Liver (tissue), 9 donors: ENCODE data around the gene KRT33B. TPM values are rescaled to one million over a fixed set of nuclear protein-coding genes. Genes with fewer than 3 reads are reported as not detected.
"Not testable (repeated sequence)": the region's sequence is repeated elsewhere in the genome, so short reads cannot be mapped to it uniquely, and the experiment has no call there.

ENCODE experiments used
- DNase-seq: peaks from one replicate; pipeline ENCODE4 v3.0.0-alpha.2; 2017; ENCODE audit warnings: low spot score
- H3K27ac ChIP-seq, 2 donors: one replicate each; pipeline ENCODE4 v1.7.0; 2013; ENCODE audit warnings: inconsistent platforms in 2 of 2, low read length in 2 of 2, control low read depth in 1 of 2, low read depth in 1 of 2, mild to moderate bottlenecking in 1 of 2
- H3K27me3 ChIP-seq, 4 donors: one replicate each; pipeline versions ENCODE4 v1.6.1 to v1.7.0; 2013; ENCODE audit warnings: low read length in 3 of 4, inconsistent platforms in 1 of 4, mild to moderate bottlenecking in 1 of 4, moderate library complexity in 1 of 4; ENCODE audit not compliant: control insufficient read depth in 4 of 4, insufficient read depth in 4 of 4
- H3K36me3 ChIP-seq, 4 donors: one replicate each; pipeline versions ENCODE4 v1.6.1 to v1.7.0; 2013; ENCODE audit warnings: low read length in 3 of 4, mild to moderate bottlenecking in 3 of 4, low read depth in 1 of 4, moderate library complexity in 1 of 4; ENCODE audit not compliant: control insufficient read depth in 4 of 4, insufficient read depth in 3 of 4
- H3K4me1 ChIP-seq, 4 donors: one replicate each; pipeline versions ENCODE4 v1.6.1 to v1.7.0; 2013; ENCODE audit warnings: low read length in 3 of 4, mild to moderate bottlenecking in 3 of 4, moderate library complexity in 1 of 4; ENCODE audit not compliant: control insufficient read depth in 4 of 4, insufficient read depth in 4 of 4
- H3K4me3 ChIP-seq, 3 donors: one replicate each; pipeline versions ENCODE4 v1.6.1 to v1.7.0; 2013; ENCODE audit warnings: low read length in 3 of 3, control low read depth in 1 of 3, low read depth in 1 of 3, mild to moderate bottlenecking in 1 of 3
- H3K9ac ChIP-seq, 2 donors: one replicate each; pipeline ENCODE4 v1.7.0; 2013; ENCODE audit warnings: low read length in 2 of 2, mild to moderate bottlenecking in 2 of 2, moderate library complexity in 2 of 2, control low read depth in 1 of 2, low read depth in 1 of 2
- H3K9me3 ChIP-seq, 4 donors: one replicate each; pipeline versions ENCODE4 v1.6.1 to v1.7.0; 2013; ENCODE audit warnings: low read length in 3 of 4; ENCODE audit not compliant: control insufficient read depth in 4 of 4
- EGR1 ChIP-seq, 2 donors: IDR thresholded peaks; 2 replicates each; pipeline ENCODE4 v1.6.1; 2016 to 2018; ENCODE audit warnings: antibody characterized with exemption in 2 of 2, low read depth in 2 of 2
- FOXA1 ChIP-seq: IDR thresholded peaks from 2 replicates; pipeline ENCODE4 v1.6.1; 2016; ENCODE audit warnings: antibody characterized with exemption
- FOXA2 ChIP-seq: IDR thresholded peaks from 2 replicates; pipeline ENCODE4 v1.6.1; 2016; ENCODE audit warnings: antibody characterized with exemption
- GABPA ChIP-seq, 2 donors: IDR thresholded peaks in 1 of 2; conservative IDR thresholded peaks in 1 of 2; 2 replicates each; pipeline ENCODE4 v1.6.1; 2016; ENCODE audit warnings: antibody characterized with exemption in 2 of 2, mild to moderate bottlenecking in 1 of 2, moderate library complexity in 1 of 2
- HNF4A ChIP-seq, 2 donors: conservative IDR thresholded peaks; 2 replicates each; pipeline ENCODE4 v1.6.1; 2016; ENCODE audit warnings: antibody characterized with exemption in 2 of 2, mild to moderate bottlenecking in 2 of 2
- HNF4G ChIP-seq: IDR thresholded peaks from 2 replicates; pipeline ENCODE4 v1.6.1; 2016; ENCODE audit warnings: antibody characterized with exemption
- JUND ChIP-seq, 2 donors: IDR thresholded peaks; 2 replicates each; pipeline ENCODE4 v1.6.1; 2016; ENCODE audit warnings: antibody characterized with exemption in 2 of 2
- MAX ChIP-seq: IDR thresholded peaks from 2 replicates; pipeline ENCODE4 v1.6.1; 2016; ENCODE audit warnings: antibody characterized with exemption
- NR2F2 ChIP-seq: IDR thresholded peaks from 2 replicates; pipeline ENCODE4 v1.6.1; 2016; ENCODE audit warnings: antibody characterized with exemption
- TAF1 ChIP-seq: conservative IDR thresholded peaks from 2 replicates; pipeline ENCODE4 v1.6.1; 2016; ENCODE audit warnings: antibody characterized with exemption, mild to moderate bottlenecking
- YY1 ChIP-seq: IDR thresholded peaks from 2 replicates; pipeline ENCODE4 v1.6.1; 2016; ENCODE audit warnings: antibody characterized with exemption, mild to moderate bottlenecking
- WGBS: extraction: QIAGEN DNeasy Blood & Tissue Kit; methylation state at CpG from one replicate; pipeline ENCODE4 v1.1.7; 2013; 5-methylcytosine and 5-hydroxymethylcytosine counted together
- polyA plus RNA-seq, 2 donors: library from polyadenylated mRNA; stranded (reverse) in 1 of 2; unstranded in 1 of 2; fragments of 200-250 nt in 1 of 2; fragments of >200 nt in 1 of 2; fragmentation: Nextera tagmentation in 1 of 2; extraction: Ambion mirVana in 1 of 2; gene quantifications; one replicate each; pipeline versions ENCODE4 v1.2.1 to v1.2.3, GENCODE V29; 2013 to 2015
- total RNA-seq, 2 donors: library from RNA; depleted of rRNA; stranded (reverse); fragments of >200 nt; gene quantifications; one replicate each; pipeline ENCODE4 v1.2.3, GENCODE V29; 2014
- TF ChIP-seq, protein P1 (sequence below): fragments of 150-350 bp; IDR thresholded peaks from 2 replicates; pipeline ENCODE4 v1.5.1; 2017; ENCODE audit warnings: improper control_type of control experiment, low read depth, low read length; ENCODE audit not compliant: missing input control
- TF ChIP-seq, protein P2 (sequence below): IDR thresholded peaks from 2 replicates; pipeline ENCODE4 v1.6.1; 2016; ENCODE audit warnings: antibody characterized with exemption
- TF ChIP-seq, protein P3 (sequence below): IDR thresholded peaks from 2 replicates; pipeline ENCODE4 v1.6.1; 2016; ENCODE audit warnings: antibody characterized with exemption
- donor health status: healthy.
- donor health status: healthy.
- donor health status: healthy.
- donor health status: healthy.
- donor health status: healthy.

Gene KRT33B
- total and polyA plus RNA-seq, 4 donors: not detected

- H3K4me1 ChIP-seq, H3K27me3 ChIP-seq, H3K36me3 ChIP-seq, H3K4me3 ChIP-seq, H3K9me3 ChIP-seq, DNase-seq, H3K27ac ChIP-seq, H3K9ac ChIP-seq: not testable (repeated sequence)
- WGBS: 78% methylated on average over 12 of the region's 12 CpGs
These were observed 25.4 kb upstream of the KRT33B start for GRCh38 chr17:41395044-41395443.

- Histone ChIP-seq H3K9me3 (no peaks in the 10 kb centered on the region), H3K27ac (no peak overlapping the region), H3K4me1 (no peaks in the 10 kb centered on the region), H3K27me3 (no peaks in the 10 kb centered on the region), H3K36me3 (no peaks in the 10 kb centered on the region), H3K9ac (no peak overlapping the region), H3K4me3 (no peak overlapping the region)
- 87% methylated on average over 10 of the region's 10 CpGs for WGBS
- no peak for TF ChIP-seq NR2F2
- no peak for TF ChIP-seq HNF4A (conservative IDR thresholded peaks at IDR 0.05)
- TF ChIP-seq, protein P1, sequence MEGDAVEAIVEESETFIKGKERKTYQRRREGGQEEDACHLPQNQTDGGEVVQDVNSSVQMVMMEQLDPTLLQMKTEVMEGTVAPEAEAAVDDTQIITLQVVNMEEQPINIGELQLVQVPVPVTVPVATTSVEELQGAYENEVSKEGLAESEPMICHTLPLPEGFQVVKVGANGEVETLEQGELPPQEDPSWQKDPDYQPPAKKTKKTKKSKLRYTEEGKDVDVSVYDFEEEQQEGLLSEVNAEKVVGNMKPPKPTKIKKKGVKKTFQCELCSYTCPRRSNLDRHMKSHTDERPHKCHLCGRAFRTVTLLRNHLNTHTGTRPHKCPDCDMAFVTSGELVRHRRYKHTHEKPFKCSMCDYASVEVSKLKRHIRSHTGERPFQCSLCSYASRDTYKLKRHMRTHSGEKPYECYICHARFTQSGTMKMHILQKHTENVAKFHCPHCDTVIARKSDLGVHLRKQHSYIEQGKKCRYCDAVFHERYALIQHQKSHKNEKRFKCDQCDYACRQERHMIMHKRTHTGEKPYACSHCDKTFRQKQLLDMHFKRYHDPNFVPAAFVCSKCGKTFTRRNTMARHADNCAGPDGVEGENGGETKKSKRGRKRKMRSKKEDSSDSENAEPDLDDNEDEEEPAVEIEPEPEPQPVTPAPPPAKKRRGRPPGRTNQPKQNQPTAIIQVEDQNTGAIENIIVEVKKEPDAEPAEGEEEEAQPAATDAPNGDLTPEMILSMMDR: no peak
- no peak for DNase-seq
These were observed 24.8 kb upstream of the KRT33B start for GRCh38 chr17:41394254-41394996.

GRCh38 chr17:41393826-41394225 is 24.2 kb upstream of the KRT33B start:
- TF ChIP-seq, protein P2, sequence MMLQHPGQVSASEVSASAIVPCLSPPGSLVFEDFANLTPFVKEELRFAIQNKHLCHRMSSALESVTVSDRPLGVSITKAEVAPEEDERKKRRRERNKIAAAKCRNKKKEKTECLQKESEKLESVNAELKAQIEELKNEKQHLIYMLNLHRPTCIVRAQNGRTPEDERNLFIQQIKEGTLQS: no peak
- TF ChIP-seq, protein P1: no peak
- no peak overlapping the region for H3K4me3 ChIP-seq
- WGBS: 89% methylated on average over 10 of the region's 10 CpGs
- H3K9ac ChIP-seq: no peak overlapping the region
- no peak overlapping the region for H3K27ac ChIP-seq
- DNase-seq: no peak
- no peaks in the 10 kb centered on the region for H3K36me3 ChIP-seq
- no peaks in the 10 kb centered on the region for H3K9me3 ChIP-seq
- H3K4me1 ChIP-seq: no peaks in the 10 kb centered on the region
- no peaks in the 10 kb centered on the region for H3K27me3 ChIP-seq

GRCh38 chr17:41393294-41393693 is 23.7 kb upstream of the KRT33B start:
- Histone ChIP-seq H3K9me3 (no peaks in the 10 kb centered on the region), H3K9ac (no peak overlapping the region), H3K4me1 (no peaks in the 10 kb centered on the region), H3K36me3 (no peaks in the 10 kb centered on the region), H3K27ac (no peak overlapping the region), H3K27me3 (no peaks in the 10 kb centered on the region), H3K4me3 (no peak overlapping the region)
- no peak for DNase-seq
- WGBS: 70% methylated on average over 5 of the region's 5 CpGs
- TF ChIP-seq GABPA (IDR thresholded peaks at IDR 0.05 in 1 of 2, conservative IDR thresholded peaks at IDR 0.05 in 1 of 2): no peak
- no peak for TF ChIP-seq TAF1
- no peak for TF ChIP-seq JUND (IDR thresholded peaks at IDR 0.05)
- TF ChIP-seq, protein P1: no peak
- no peak for TF ChIP-seq NR2F2
- no peak for TF ChIP-seq HNF4G
- no peak for TF ChIP-seq YY1
- no peak for TF ChIP-seq MAX
- TF ChIP-seq, protein P3, sequence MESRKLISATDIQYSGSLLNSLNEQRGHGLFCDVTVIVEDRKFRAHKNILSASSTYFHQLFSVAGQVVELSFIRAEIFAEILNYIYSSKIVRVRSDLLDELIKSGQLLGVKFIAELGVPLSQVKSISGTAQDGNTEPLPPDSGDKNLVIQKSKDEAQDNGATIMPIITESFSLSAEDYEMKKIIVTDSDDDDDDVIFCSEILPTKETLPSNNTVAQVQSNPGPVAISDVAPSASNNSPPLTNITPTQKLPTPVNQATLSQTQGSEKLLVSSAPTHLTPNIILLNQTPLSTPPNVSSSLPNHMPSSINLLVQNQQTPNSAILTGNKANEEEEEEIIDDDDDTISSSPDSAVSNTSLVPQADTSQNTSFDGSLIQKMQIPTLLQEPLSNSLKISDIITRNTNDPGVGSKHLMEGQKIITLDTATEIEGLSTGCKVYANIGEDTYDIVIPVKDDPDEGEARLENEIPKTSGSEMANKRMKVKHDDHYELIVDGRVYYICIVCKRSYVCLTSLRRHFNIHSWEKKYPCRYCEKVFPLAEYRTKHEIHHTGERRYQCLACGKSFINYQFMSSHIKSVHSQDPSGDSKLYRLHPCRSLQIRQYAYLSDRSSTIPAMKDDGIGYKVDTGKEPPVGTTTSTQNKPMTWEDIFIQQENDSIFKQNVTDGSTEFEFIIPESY: no peak
- TF ChIP-seq FOXA1: no peak
- no peak for TF ChIP-seq EGR1 (IDR thresholded peaks at IDR 0.05; ENCODE audit: low read depth in 2 of 2)
- TF ChIP-seq FOXA2: no peak
